IPS-18c (cell line): ENCODE measurements around the gene PAIP2.
A peak's percentile ranks its signal among the peaks of the same experiment; 100 is the strongest.
"Not testable (repeated sequence)": the region's sequence is repeated elsewhere in the genome, so short reads cannot be mapped to it uniquely, and the experiment has no call there.

Experiments
- H3K4me3 ChIP-seq: 2 replicates; pipeline ENCODE4 v1.7.0; 2013; ENCODE audit warnings: low read depth, mild to moderate bottlenecking, low read length, moderate library complexity; ENCODE audit not compliant: insufficient read depth
- H3K9me3 ChIP-seq: one replicate; pipeline ENCODE4 v1.6.1; 2013; ENCODE audit warnings: mild to moderate bottlenecking, low read length, moderate library complexity; ENCODE audit not compliant: control insufficient read depth, insufficient read depth

The PAIP2 gene

GRCh38 chr5:139395844-139396640 lies 54.4 kb downstream of the PAIP2 start:
- H3K4me3 ChIP-seq = no peak overlapping the region; the same call in 1 of the 2 replicates
- H3K9me3 ChIP-seq = no peaks in the 10 kb centered on the region

GRCh38 chr5:139396691-139397090 lies 55.0 kb downstream of the PAIP2 start:
- no peak overlapping the region for H3K4me3 ChIP-seq
- no peaks in the 10 kb centered on the region for H3K9me3 ChIP-seq

GRCh38 chr5:139397921-139398320 lies 56.3 kb downstream of the PAIP2 start:
- Histone ChIP-seq H3K9me3 (no peaks in the 10 kb centered on the region), H3K4me3 (no peak overlapping the region)

- Histone ChIP-seq H3K9me3 (no peaks in the 10 kb centered on the region), H3K4me3 (no peak overlapping the region)
Observed at GRCh38 chr5:139399501-139400121, 58.0 kb downstream of the PAIP2 start.

GRCh38 chr5:139401546-139401945 lies 59.9 kb downstream of the PAIP2 start:
- H3K9me3 ChIP-seq = no peaks in the 10 kb centered on the region
- H3K4me3 ChIP-seq = no peak overlapping the region

- Histone ChIP-seq H3K9me3 (no peaks in the 10 kb centered on the region), H3K4me3 (no peak overlapping the region)
Observed at GRCh38 chr5:139402561-139403158, 61.0 kb downstream of the PAIP2 start.

GRCh38 chr5:139403418-139403786 lies 61.7 kb downstream of the PAIP2 start:
- Histone ChIP-seq H3K4me3 (peak overlapping the region; percentile 91; the same call in 1 of the 2 replicates), H3K9me3 (no peaks in the 10 kb centered on the region)

- Histone ChIP-seq H3K9me3 (no peaks in the 10 kb centered on the region), H3K4me3 (peak within 1 kb of the TSS; percentile 91)
Observed at GRCh38 chr5:139403787-139404483, 62.3 kb downstream of the PAIP2 start, which contains the start of gene SPATA24. SPATA24 (minus strand) TSS chr5:139404089; CDS start chr5:139404060, 29 bp downstream.

GRCh38 chr5:139404484-139404840 lies 62.8 kb downstream of the PAIP2 start:
- Histone ChIP-seq H3K4me3 (peak overlapping the region; percentile 91), H3K9me3 (no peaks in the 10 kb centered on the region)

GRCh38 chr5:139406963-139407362 lies 65.3 kb downstream of the PAIP2 start:
- no peak overlapping the region for H3K4me3 ChIP-seq

GRCh38 chr5:139407517-139407916 lies 65.9 kb downstream of the PAIP2 start:
- Histone ChIP-seq H3K4me3 (no peak overlapping the region), H3K9me3 (no peaks in the 10 kb centered on the region)

More at GRCh38 chr5:139406963-139407362, 65.3 kb downstream of the PAIP2 start:
- H3K9me3 ChIP-seq = no peaks in the 10 kb centered on the region

- no peak overlapping the region for H3K4me3 ChIP-seq
Observed at GRCh38 chr5:139408191-139408590, 66.5 kb downstream of the PAIP2 start.

GRCh38 chr5:139409116-139409515 lies 67.5 kb downstream of the PAIP2 start:
- not testable (repeated sequence) for H3K4me3 ChIP-seq

More at GRCh38 chr5:139408191-139408590, 66.5 kb downstream of the PAIP2 start:
- H3K9me3 ChIP-seq = no peaks in the 10 kb centered on the region

GRCh38 chr5:139410121-139410992 lies 68.7 kb downstream of the PAIP2 start:
- Histone ChIP-seq H3K4me3 (no peak overlapping the region), H3K9me3 (no peaks in the 10 kb centered on the region)

More at GRCh38 chr5:139409116-139409515, 67.5 kb downstream of the PAIP2 start:
- not testable (repeated sequence) for H3K9me3 ChIP-seq

- no peak overlapping the region for H3K4me3 ChIP-seq
- no peaks in the 10 kb centered on the region for H3K9me3 ChIP-seq
Observed at GRCh38 chr5:139410993-139411828, 69.6 kb downstream of the PAIP2 start.

GRCh38 chr5:139413153-139413552 lies 71.5 kb downstream of the PAIP2 start:
- no peak overlapping the region for H3K4me3 ChIP-seq
- H3K9me3 ChIP-seq = no peaks in the 10 kb centered on the region
